C4-2B (cell line): ENCODE data around the gene MED12L.
A peak's percentile ranks its signal among the peaks of the same experiment; 100 is the strongest.

Source experiments
- H3K27ac ChIP-seq: fragments of 450-650 bp; 2 replicates; pipeline ENCODE4 v1.5.1; 2017
- CTCF ChIP-seq: fragments of 450-650 bp; conservative IDR thresholded peaks from 2 replicates; pipeline ENCODE4 v1.5.1; 2017; ENCODE audit warnings: mild to moderate bottlenecking
- ZFX ChIP-seq: fragments of 450-650 bp; IDR thresholded peaks from 2 replicates; pipeline ENCODE4 v1.6.1; 2017

Gene MED12L

GRCh38 chr3:151400341-151400740 lies 314.9 kb downstream of the MED12L start:
- H3K27ac ChIP-seq: no peak overlapping the region
- TF ChIP-seq ZFX: no peak

GRCh38 chr3:151402349-151402748 lies 316.9 kb downstream of the MED12L start:
- no peak overlapping the region for H3K27ac ChIP-seq
- TF ChIP-seq CTCF (no peak), ZFX (no peak)

GRCh38 chr3:151403246-151403645 lies 317.8 kb downstream of the MED12L start:
- H3K27ac ChIP-seq: no peak overlapping the region
- TF ChIP-seq CTCF: no peak
- TF ChIP-seq ZFX: no peak

GRCh38 chr3:151404316-151404715 lies 318.9 kb downstream of the MED12L start:
- no peak for TF ChIP-seq ZFX
- TF ChIP-seq CTCF: no peak
- no peak overlapping the region for H3K27ac ChIP-seq

GRCh38 chr3:151407928-151408327 lies 322.5 kb downstream of the MED12L start:
- no peak overlapping the region for H3K27ac ChIP-seq

GRCh38 chr3:151410891-151411559 lies 325.6 kb downstream of the MED12L start:
- no peak overlapping the region for H3K27ac ChIP-seq
- TF ChIP-seq ZFX: no peak
- no peak for TF ChIP-seq CTCF

More at GRCh38 chr3:151407928-151408327, 322.5 kb downstream of the MED12L start:
- TF ChIP-seq ZFX (no peak), CTCF (no peak)

GRCh38 chr3:151412989-151413388 lies 327.5 kb downstream of the MED12L start:
- TF ChIP-seq ZFX (no peak), CTCF (peak; percentile 28)
- no peak overlapping the region for H3K27ac ChIP-seq

GRCh38 chr3:151415289-151415688 lies 329.8 kb downstream of the MED12L start:
- no peak overlapping the region for H3K27ac ChIP-seq
- TF ChIP-seq ZFX: no peak
- TF ChIP-seq CTCF: no peak
